Stimulated activated CD8-positive, alpha-beta memory T cell treated with anti-CD3 and anti-CD28 coated beads, Interleukin-7, amount 100 ng/mL, for 1 hour (primary cell): ENCODE results near the gene TNFSF10.
A peak's percentile ranks its signal among the peaks of the same experiment; 100 is the strongest.

Source experiments
- DNase-seq, 2 donors: peaks; one replicate each; pipeline ENCODE4 v3.0.0-alpha.2; 2020; ENCODE audit warnings: low read depth in 2 of 2

The TNFSF10 gene

DNA sequence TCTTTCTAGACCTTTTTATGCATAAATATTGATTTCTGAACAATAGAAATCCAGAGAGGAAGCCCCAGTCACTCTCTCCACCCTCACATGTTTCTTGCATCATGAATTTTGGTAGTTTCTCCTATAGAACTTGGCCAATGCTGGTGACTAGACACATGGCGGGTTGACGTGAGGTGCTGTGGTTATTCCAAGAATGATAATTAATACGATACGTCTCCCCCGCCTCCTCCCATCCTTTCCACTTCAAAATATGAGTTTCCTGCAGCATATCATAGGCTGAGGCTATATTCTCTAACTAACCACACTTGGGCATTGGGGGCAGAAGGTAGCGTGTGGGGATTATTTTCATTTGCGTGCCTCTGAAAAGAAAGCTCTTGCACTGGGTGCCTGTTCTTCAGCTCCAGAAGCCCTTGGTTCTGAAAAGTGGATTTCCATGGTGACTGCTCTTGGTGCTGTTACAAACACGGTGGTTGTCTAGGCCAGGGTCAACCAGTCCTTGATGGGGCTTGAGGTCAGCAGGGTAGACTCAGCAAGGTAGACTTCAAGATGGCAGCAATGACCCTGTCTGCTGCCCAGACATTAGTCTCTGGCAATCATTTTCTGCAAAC lies 5.3 kb downstream of the TNFSF10 start:
- no peak for DNase-seq

- no peak for DNase-seq
These were observed 6.7 kb downstream of the TNFSF10 start for GRCh38 chr3:172516318-172517214.

DNA sequence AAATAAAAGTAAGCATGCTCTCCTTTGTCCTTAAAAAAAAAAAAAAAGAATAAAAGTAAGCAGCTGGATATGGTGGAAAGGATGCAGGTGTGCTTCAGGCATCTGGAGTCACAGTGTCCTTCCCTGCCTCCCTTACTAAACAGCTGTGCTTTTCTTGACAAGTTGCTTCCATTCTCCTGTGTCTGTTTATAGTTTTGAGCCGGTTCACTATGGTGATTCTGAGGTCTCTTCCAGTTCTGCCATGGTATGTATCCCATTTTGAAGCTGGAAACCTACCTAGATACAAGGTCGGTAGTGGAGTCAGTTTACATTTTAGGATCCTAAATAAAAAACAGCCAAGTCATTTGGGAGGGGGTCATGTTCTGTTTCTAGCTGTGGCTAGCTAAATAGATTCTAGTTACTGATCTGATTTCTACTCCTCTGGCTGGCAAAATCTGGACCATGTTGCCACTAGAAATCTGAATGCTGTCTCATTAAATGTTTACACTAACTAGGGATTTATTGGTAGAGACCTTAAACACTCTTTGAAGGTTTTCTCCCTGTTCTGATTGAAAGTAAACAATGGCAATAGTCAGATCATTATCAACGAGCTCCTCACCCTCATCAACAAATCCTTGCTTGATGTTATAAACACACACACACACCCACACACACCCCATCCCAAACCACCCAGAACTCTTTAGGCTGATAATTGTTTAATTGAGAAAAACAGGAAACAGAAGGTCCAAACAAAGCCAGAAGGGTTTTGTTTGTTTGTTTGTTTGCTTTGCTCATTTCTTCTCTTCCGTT lies 7.9 kb downstream of the TNFSF10 start:
- DNase-seq = no peak

DNA sequence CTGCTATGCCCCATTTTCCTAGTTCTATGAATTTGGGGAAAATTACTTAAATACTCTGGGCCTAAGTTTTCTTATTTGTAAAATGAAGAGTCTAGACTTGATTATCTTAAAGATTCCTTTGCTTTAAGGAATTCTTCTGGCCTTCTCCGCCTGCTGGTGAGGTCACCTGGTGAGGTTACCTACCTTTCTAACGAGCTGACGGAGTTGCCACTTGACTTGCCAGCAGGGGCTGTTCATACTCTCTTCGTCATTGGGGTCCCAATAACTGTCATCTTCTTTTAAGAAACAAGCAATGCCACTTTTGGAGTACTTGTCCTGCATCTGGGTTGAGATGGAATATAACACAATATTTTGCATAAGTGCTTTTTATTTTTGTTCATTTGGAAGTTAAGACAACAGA lies 8.6 kb downstream of the TNFSF10 start:
- DNase-seq = no peak

GRCh38 chr3:172513488-172513887 lies 9.7 kb downstream of the TNFSF10 start:
- no peak for DNase-seq

DNA sequence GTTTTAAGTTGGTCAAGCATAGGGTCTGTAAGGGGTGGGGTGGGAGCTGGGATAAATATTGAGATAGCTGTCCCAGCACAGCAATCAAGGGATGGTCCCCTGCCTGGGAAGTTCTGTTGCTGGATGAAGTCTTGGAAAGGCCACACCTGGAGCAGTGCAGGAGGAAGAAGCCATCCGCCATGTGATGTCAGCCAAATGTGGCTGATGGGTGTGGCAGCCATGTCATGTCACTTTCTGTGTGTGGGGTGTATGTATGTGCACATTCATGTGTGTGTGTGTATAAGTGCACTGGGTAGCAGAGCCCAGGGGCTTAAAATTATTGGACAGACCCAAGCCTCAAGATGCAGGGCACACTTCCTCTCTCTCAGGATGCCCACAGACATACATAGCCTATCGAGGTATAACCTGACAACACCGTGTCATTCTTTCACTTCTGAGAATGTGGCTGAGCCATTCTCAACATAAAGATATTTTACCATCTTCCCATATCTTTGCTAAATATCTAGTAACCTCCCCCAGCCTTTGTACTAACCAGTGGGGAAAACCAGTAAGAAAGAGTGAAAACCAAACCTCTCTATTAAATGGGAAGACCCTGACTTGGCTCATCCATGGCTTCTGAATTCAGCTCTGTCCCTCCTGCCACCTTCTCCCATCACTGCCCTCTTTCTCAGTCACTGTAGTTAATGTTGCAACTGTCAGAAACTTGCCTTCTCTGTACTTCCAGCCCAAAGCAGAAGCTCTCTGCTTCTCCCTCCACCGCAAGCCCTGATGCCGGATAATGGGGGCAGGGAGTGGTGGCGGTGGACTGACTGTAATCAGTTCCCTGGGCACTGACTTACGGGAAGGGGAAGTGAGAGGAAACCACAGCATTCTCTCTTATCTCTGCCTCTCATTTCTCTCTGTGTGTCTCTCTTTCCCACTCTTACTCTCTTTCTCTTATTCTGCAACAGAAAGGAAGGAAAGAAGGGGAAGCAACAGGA lies 11.2 kb downstream of the TNFSF10 start:
- DNase-seq = peak in 1 of 2 donors; percentile 33

- DNase-seq = no peak
These were observed 17.1 kb downstream of the TNFSF10 start for GRCh38 chr3:172506094-172506493.

DNA sequence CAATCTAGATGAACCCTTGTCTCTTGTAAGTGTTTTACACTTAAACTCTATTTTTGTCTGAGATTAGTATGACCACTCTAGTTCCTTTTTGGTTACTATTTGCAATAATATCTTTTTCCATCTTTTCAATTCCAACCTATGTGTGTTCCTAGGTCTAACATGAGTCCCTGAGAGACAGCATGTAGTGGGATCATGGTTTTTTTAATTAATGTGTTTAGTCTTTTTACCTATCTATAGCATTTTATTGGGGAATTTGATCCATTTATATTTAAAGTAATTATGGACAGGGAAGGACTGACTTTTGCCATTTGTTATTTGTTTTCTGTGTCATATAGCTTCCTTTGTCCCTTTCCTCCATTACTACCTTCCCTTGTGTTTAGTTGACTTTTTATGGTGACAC lies 21.7 kb downstream of the TNFSF10 start:
- no peak for DNase-seq

- DNase-seq = peak; percentile 37 to 66
These were observed 33.0 kb downstream of the TNFSF10 start for GRCh38 chr3:172490198-172490669.

GRCh38 chr3:172478116-172478515 lies 45.1 kb downstream of the TNFSF10 start:
- no peak for DNase-seq

GRCh38 chr3:172476347-172476746 lies 46.9 kb downstream of the TNFSF10 start:
- DNase-seq = no peak

DNA sequence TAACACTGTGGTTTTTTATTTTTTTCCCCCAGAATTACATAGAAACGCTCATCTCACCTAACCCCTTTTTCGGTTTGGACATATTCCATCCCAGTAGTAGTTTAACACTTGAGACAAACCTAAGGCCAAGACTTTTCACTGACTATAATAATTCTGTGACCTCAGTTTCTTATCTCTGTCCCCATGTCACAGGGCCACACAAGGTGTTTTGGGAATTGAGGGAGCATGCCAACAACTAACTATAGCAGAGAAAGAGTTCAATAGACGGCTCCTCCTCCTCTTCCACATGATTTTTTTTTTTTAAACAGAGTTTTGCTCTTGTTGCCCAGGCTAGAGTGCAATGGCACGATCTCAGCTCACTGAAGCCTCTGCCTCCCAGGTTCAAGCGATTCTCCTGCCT lies 47.5 kb downstream of the TNFSF10 start:
- no peak for DNase-seq

- DNase-seq = no peak
These were observed 51.3 kb downstream of the TNFSF10 start for GRCh38 chr3:172471903-172472302.

- DNase-seq = no peak
These were observed 52.6 kb downstream of the TNFSF10 start for GRCh38 chr3:172470588-172470987.

DNA sequence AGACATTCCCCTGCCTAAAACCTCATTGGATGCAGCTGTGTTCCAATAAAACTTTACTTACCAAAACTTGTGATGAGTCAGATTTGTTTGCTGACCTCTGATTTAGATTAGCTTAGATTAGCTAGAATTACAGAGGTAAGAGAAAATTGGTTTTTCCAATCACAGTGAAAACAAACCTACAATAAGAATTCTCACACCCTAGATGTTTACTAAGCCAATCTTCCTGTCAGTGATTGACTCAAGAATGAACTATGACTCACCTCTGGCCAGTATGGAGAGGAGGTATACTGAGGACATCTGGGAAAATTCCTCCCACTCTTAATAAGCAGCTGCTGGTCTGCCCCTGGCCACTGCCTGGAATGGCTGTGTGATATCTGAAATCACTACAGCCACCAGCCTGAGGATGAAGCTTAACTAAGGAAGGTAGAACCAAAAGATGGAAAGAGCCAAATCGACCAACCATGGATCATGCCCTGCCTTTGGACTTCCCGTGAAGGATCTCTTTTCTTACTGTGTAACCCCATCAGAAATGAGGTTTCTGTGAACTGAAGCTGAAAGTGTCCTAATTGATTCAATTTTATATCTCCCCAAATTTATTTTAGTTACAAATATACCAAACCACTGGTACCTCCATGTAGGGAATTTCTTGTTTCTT lies 55.9 kb downstream of the TNFSF10 start:
- no peak for DNase-seq

GRCh38 chr3:172466553-172467130 lies 56.6 kb downstream of the TNFSF10 start:
- DNase-seq = no peak

GRCh38 chr3:172465281-172465680 lies 57.9 kb downstream of the TNFSF10 start:
- DNase-seq = no peak

GRCh38 chr3:172464306-172464705 lies 58.9 kb downstream of the TNFSF10 start:
- DNase-seq = no peak

- no peak for DNase-seq
These were observed 61.6 kb downstream of the TNFSF10 start for GRCh38 chr3:172461530-172462138.

DNA sequence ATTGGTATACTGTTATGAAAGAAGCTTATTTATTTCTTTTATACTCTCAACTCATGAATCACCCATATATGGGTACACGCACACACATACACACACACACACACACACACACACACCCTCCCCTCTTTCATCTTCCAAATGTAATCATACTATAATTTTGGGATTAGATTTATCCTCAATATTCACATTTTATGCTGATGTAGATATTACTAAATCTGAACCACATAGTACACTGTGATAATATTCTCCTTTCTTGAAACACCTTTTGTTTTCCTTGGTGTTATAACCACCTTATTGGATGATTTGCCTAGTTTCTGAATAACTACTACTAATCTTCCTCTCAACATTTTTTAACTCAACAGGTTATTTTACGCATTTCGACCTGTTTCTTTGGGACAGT lies 66.8 kb downstream of the TNFSF10 start:
- DNase-seq = no peak
